HepG2 (cell line): ENCODE results near the gene SERTAD1. TPM values are rescaled to one million over a fixed set of nuclear protein-coding genes. Genes with fewer than 3 reads are reported as not detected.

Experiments used
- CEBPG ChIP-seq: IDR thresholded peaks from 2 replicates; pipeline ENCODE4 v1.6.1; 2016
- DBP ChIP-seq: sonication (generic); formaldehyde crosslinking; IDR thresholded peaks from 2 replicates; pipeline ENCODE4 v1.4.0; 2020; ENCODE audit warnings: missing genetic modification reagents; ENCODE audit errors: not compliant biosample characterization
- EED ChIP-seq: sonication (generic); formaldehyde crosslinking; IDR thresholded peaks from 2 replicates; pipeline ENCODE4 v1.5.0; 2020; ENCODE audit warnings: mild to moderate bottlenecking, missing genetic modification reagents
- GATAD1 ChIP-seq: IDR thresholded peaks from 2 replicates; pipeline ENCODE4 v1.6.1; 2016; ENCODE audit warnings: missing genetic modification reagents, missing compliant biosample characterization
- GRHL1 ChIP-seq: sonication (generic); formaldehyde crosslinking; conservative IDR thresholded peaks from 2 replicates; pipeline ENCODE4 v1.8.0; 2022; ENCODE audit warnings: missing genetic modification reagents
- KDM1A ChIP-seq: IDR thresholded peaks from 2 replicates; pipeline ENCODE4 v1.6.1; 2016; ENCODE audit warnings: missing compliant biosample characterization
- MED1 ChIP-seq: sonication (generic); formaldehyde crosslinking; IDR thresholded peaks from 2 replicates; pipeline ENCODE4 v1.4.0; 2020; ENCODE audit warnings: missing genetic modification reagents
- NR3C1 ChIP-seq: sonication (generic); formaldehyde crosslinking; IDR thresholded peaks from 2 replicates; pipeline ENCODE4 v1.4.0; 2020; ENCODE audit warnings: missing genetic modification reagents
- SRSF1 ChIP-seq: fragments of 200-400 bp; formaldehyde crosslinking; optimal IDR thresholded peaks from 2 replicates; pipeline ENCODE3; 2017; ENCODE audit warnings: mild to moderate bottlenecking, low read depth, low read length, moderate library complexity
- TFE3 ChIP-seq: IDR thresholded peaks from 2 replicates; pipeline ENCODE4 v1.6.1; 2016
- TOE1 ChIP-seq: sonication (generic); formaldehyde crosslinking; IDR thresholded peaks from 2 replicates; pipeline ENCODE4 v1.4.0; 2020; ENCODE audit warnings: mild to moderate bottlenecking, missing genetic modification reagents
- TP53 ChIP-seq: sonication (generic); formaldehyde crosslinking; conservative IDR thresholded peaks from 2 replicates; pipeline ENCODE4 v1.4.0; 2020; ENCODE audit warnings: missing genetic modification reagents
- ZNF281 ChIP-seq: sonication (generic); formaldehyde crosslinking; IDR thresholded peaks from 2 replicates; pipeline ENCODE4 v1.4.0; 2020; ENCODE audit warnings: missing genetic modification reagents, borderline replicate concordance
- ZNF501 ChIP-seq: sonication (generic); formaldehyde crosslinking; IDR thresholded peaks from 2 replicates; pipeline ENCODE4 v1.5.1; 2020; ENCODE audit warnings: mild to moderate bottlenecking, moderate library complexity, missing genetic modification reagents
- ZNF619 ChIP-seq: sonication (generic); formaldehyde crosslinking; IDR thresholded peaks from 2 replicates; pipeline ENCODE4 v1.4.0; 2020; ENCODE audit warnings: mild to moderate bottlenecking, missing genetic modification reagents
- ZNF768 ChIP-seq: sonication (generic); formaldehyde crosslinking; IDR thresholded peaks from 2 replicates; pipeline ENCODE4 v1.4.0; 2020; ENCODE audit warnings: missing genetic modification reagents
- polyA plus RNA-seq, 8 experiments: library from polyadenylated mRNA; depleted of rRNA in 3 of 8; stranded (reverse) in 7 of 8; unstranded in 1 of 8; fragments of >200 nt; fragmentation: Illumina TruSeq in 4 of 8; extraction: Trizol in 4 of 8; gene quantifications; 2 replicates each; pipeline versions ENCODE4 v1.2.1 to v1.2.3, GENCODE V29; 2011 to 2016; ENCODE audit warnings: low read depth in 4 of 8, missing spikeins in 1 of 8, mixed read lengths in 1 of 8; ENCODE audit not compliant: insufficient read depth in 1 of 8
- total RNA-seq, 5 experiments: library from RNA; depleted of rRNA; stranded (reverse); fragments of >200 nt; fragmentation: Illumina TruSeq; extraction: Trizol; gene quantifications; 2 replicates each; pipeline ENCODE4 v1.2.3, GENCODE V29; 2016; ENCODE audit warnings: low read depth in 1 of 5
- TF ChIP-seq, protein P1 (sequence below): sonication (generic); formaldehyde crosslinking; conservative IDR thresholded peaks from 2 replicates; pipeline ENCODE4 v1.4.0; 2020; ENCODE audit warnings: missing genetic modification reagents
- TF ChIP-seq, protein P2 (sequence below): sonication (generic); formaldehyde crosslinking; IDR thresholded peaks from 2 replicates; pipeline ENCODE4 v1.8.0; 2022; ENCODE audit warnings: mild to moderate bottlenecking, missing genetic modification reagents

Gene SERTAD1
- total and polyA plus RNA-seq, 2 of the 13 experiments (the other 11 are each of a cell fraction or from before 2014, with no cell fraction given): 4.3 to 4.5 TPM

- TF ChIP-seq GRHL1 (CRISPR knock-in tag) (no peak), CEBPG (CRISPR knock-in tag) (no peak), TOE1 (CRISPR knock-in tag) (no peak), EED (peak; percentile 49), TP53 (no peak), ZNF768 (peak; percentile 82; the same call in 1 of the 2 replicates), DBP (CRISPR knock-in tag) (no peak), MED1 (CRISPR knock-in tag) (peak; percentile 74), KDM1A (no peak), NR3C1 (CRISPR knock-in tag) (no peak), SRSF1 (peak; percentile 86), GATAD1 (CRISPR knock-in tag) (peak; percentile 63), ZNF281 (CRISPR knock-in tag) (no peak), ZNF619 (CRISPR knock-in tag) (0 out of 2 replicates have a peak, but pooled peaks have one; percentile 55), TFE3 (peak; percentile 77; the same call in 1 of the 2 replicates), ZNF501 (CRISPR knock-in tag) (peak; percentile 53; the same call in 1 of the 2 replicates)
- TF ChIP-seq, protein P1, sequence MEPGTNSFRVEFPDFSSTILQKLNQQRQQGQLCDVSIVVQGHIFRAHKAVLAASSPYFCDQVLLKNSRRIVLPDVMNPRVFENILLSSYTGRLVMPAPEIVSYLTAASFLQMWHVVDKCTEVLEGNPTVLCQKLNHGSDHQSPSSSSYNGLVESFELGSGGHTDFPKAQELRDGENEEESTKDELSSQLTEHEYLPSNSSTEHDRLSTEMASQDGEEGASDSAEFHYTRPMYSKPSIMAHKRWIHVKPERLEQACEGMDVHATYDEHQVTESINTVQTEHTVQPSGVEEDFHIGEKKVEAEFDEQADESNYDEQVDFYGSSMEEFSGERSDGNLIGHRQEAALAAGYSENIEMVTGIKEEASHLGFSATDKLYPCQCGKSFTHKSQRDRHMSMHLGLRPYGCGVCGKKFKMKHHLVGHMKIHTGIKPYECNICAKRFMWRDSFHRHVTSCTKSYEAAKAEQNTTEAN (CRISPR knock-in tag): peak; percentile 28
- TF ChIP-seq, protein P2, sequence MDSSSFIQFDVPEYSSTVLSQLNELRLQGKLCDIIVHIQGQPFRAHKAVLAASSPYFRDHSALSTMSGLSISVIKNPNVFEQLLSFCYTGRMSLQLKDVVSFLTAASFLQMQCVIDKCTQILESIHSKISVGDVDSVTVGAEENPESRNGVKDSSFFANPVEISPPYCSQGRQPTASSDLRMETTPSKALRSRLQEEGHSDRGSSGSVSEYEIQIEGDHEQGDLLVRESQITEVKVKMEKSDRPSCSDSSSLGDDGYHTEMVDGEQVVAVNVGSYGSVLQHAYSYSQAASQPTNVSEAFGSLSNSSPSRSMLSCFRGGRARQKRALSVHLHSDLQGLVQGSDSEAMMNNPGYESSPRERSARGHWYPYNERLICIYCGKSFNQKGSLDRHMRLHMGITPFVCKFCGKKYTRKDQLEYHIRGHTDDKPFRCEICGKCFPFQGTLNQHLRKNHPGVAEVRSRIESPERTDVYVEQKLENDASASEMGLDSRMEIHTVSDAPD: peak; percentile 50; the same call in 1 of the 2 replicates
These were observed 4.7 kb downstream of the SERTAD1 start (continued) for GRCh38 chr19:40420766-40421765.
